ENCODE results near the gene GYS2.

- TF ChIP-seq TAF1 (IDR thresholded peaks at IDR 0.05; ENCODE audit: low read depth, low read length) = no peak
- TF ChIP-seq POLR2A (IDR thresholded peaks at IDR 0.05; ENCODE audit: low read depth, low read length) = no peak
Measured at GRCh38 chr12:21580748-21581516, 23.7 kb downstream of the GYS2 start.

Measured in GM12891 (cell line).